Measurements from ENCODE around the gene SMG6.
A peak's percentile ranks its signal among the peaks of the same experiment; 100 is the strongest.

SMG6 gene

GRCh38 chr17:2075336-2076086 is 228.1 kb downstream of the SMG6 start:
- TF ChIP-seq ZFX (IDR thresholded peaks at IDR 0.05; ENCODE audit: borderline replicate concordance) (no peak), CTCF (IDR thresholded peaks at IDR 0.05) (no peak)
- H3K27ac ChIP-seq: no peak overlapping the region

GRCh38 chr17:2074919-2075318 is 228.7 kb downstream of the SMG6 start:
- no peak overlapping the region for H3K27ac ChIP-seq
- no peak for TF ChIP-seq ZFX (IDR thresholded peaks at IDR 0.05; ENCODE audit: borderline replicate concordance)
- TF ChIP-seq CTCF (IDR thresholded peaks at IDR 0.05): no peak

- H3K27ac ChIP-seq: no peak overlapping the region
Observed at GRCh38 chr17:2071455-2072281, 231.9 kb downstream of the SMG6 start.

GRCh38 chr17:2071024-2071385 is 232.6 kb downstream of the SMG6 start:
- TF ChIP-seq CTCF (IDR thresholded peaks at IDR 0.05): no peak
- no peak overlapping the region for H3K27ac ChIP-seq

More at GRCh38 chr17:2071455-2072281, 231.9 kb downstream of the SMG6 start:
- TF ChIP-seq ZFX (IDR thresholded peaks at IDR 0.05; ENCODE audit: borderline replicate concordance) (no peak), CTCF (IDR thresholded peaks at IDR 0.05) (no peak)

GRCh38 chr17:2070241-2071023 is 233.2 kb downstream of the SMG6 start:
- H3K27ac ChIP-seq: no peak overlapping the region
- TF ChIP-seq CTCF (IDR thresholded peaks at IDR 0.05) (peak; percentile 6; the same call in 1 of the 2 replicates), ZFX (IDR thresholded peaks at IDR 0.05; ENCODE audit: borderline replicate concordance) (no peak)

- no peak overlapping the region for H3K27ac ChIP-seq
- TF ChIP-seq CTCF (IDR thresholded peaks at IDR 0.05): no peak
- TF ChIP-seq ZFX (IDR thresholded peaks at IDR 0.05; ENCODE audit: borderline replicate concordance): no peak
Observed at GRCh38 chr17:2068519-2069051, 235.0 kb downstream of the SMG6 start.

Data from 22Rv1 (cell line).